Lung microvascular endothelial cell (primary cell): Measurements from ENCODE around the gene PRAMEF5. TPM values are rescaled to one million over a fixed set of nuclear protein-coding genes. Genes with fewer than 3 reads are reported as not detected.
"Not testable (repeated sequence)": the region's sequence is repeated elsewhere in the genome, so short reads cannot be mapped to it uniquely, and the experiment has no call there.

Source experiments
- DNase-seq, 2 donors: peaks; one replicate each; pipeline versions ENCODE4 v3.0.0 to v3.0.0-alpha.2; 2010; ENCODE audit warnings: low read depth in 2 of 2
- total RNA-seq: library from RNA; depleted of rRNA; stranded (reverse); fragments of >200 nt; gene quantifications from 2 replicates; pipeline ENCODE4 v1.2.1, GENCODE V29; 2014

PRAMEF5 gene
- not detected in 2 replicates for total RNA-seq

- DNase-seq, result not testable (repeated sequence)
Measured at GRCh38 chr1:13253898-13254297, at the start of gene PRAMEF5. Gene PRAMEF5 (plus strand): TSS chr1:13254198. CDS start chr1:13259269, 5,071 bp downstream.

- DNase-seq, result not testable (repeated sequence)
Measured at GRCh38 chr1:13208712-13209111, 45.3 kb upstream of the PRAMEF5 start.

DNA sequence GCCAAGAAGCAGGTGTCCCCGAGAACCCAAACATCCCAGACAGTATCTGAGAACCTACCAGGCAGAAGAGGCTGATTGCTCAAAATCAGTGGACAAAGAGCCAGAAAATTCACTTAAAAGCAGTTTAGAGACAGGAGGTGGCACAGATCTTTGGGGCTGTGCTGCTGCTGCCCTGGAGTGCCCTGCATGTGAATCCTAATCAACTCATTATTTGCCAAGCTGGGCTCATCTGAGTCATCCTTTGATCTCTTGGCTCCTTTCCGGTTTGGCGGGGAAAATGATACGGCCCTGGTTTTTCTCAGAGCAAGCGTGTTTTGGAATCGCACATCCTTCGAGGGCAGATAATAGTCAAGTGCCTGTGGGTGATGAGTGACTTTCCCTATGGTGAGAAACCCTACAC is 37.4 kb upstream of the PRAMEF5 start:
- not testable (repeated sequence) for DNase-seq

DNA sequence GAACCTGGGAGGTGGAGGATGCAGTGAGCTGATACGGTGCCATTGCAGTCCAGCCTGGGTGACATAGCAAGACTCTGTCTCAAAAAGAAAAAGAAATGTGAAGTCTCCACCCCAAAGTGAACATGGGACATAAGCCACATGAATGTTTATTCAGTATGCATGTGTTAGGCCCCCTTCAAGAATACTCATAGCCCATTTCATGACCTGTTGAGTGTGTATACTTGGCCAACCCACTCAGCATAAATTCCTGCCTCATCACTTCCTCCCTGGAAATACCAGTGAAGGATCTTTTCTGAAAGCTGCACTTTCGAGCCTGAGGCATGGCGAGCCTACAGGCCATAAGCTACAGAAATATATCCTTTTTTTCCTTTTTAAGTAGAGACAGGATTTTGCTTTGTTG is 34.8 kb upstream of the PRAMEF5 start:
- not testable (repeated sequence) for DNase-seq

GRCh38 chr1:13222788-13223187 is 31.2 kb upstream of the PRAMEF5 start:
- DNase-seq, result not testable (repeated sequence)

DNA sequence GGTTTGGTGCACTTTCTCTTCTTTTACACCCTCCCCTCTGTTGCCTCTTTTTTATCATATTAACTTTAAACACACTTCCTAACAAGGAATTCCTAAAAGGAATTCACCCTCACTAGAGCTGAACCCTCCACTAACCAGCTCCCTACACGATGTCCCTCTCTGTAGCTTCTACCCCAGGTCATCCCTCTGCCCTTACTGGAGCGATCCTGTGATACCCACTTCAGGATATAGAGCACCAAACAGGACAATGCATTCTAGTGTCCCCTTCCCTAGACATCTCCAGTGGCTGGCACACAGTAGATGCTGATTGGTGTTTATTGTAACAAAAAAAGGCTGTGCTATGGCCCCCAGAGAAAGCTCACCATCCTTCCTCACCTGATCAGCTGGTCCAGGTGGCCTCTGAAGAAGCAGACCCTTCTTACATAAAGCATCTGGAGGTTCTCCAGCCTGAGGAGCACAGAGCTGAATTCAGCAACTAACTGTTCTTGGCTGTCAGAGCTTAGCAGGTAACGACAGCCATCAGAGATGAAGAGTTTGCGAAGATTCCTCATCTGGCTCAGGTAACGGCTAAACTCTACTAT is 29.4 kb upstream of the PRAMEF5 start:
- no peak for DNase-seq

DNA sequence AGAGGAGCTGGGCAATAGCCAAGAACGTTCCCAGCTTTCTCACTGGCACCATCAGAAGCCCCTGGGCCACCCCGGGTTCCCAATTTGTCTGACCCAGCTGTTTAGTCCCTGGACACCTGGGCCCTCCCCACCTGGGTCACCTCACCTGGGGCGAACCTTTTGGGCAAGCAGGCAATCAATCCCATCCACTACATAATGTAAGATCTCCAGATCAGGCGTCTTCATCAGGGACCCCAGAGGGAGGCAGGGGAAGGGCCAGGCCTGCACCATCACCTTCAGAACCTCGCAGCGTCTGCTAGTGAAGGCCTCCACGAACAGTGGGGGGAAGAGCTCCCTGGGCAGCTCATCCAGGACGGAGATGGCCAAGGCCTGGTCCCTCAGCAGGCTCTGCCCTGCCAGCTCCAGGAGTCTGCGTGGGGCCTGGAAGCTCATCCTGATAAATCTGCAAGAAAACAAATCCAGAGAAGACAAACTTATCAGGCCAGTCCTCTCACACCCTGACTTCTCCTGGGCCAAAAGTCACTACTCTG is 28.3 kb upstream of the PRAMEF5 start, which contains the start of gene PRAMEF18:
Gene PRAMEF18 (minus strand): TSS at position 480 of the 530 bp plus-strand sequence. CDS start 48 bp downstream, at position 432.
- not testable (repeated sequence) for DNase-seq

- not testable (repeated sequence) for DNase-seq
Measured at GRCh38 chr1:13227271-13228055, 26.5 kb upstream of the PRAMEF5 start.

DNA sequence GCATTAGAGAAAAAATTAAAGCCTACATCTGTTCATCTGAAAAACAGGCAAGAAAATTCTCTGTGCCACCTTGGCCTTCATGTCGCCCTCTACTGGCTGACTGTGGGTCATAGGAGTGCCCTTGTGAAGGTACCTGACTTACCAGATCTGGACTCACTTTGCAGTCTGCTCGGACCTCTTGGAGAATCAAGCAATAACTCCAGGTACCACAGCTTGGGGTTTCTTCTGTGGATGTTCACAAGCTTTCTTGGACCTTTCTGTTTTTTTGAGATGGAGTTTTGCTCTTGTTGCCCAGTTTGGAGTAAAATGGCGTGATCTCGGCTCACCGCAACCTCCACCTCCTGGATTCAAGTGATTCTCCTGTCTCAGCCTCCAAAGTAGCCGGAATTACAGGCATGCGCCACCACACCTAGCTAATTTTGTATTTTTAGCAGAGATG is 25.6 kb upstream of the PRAMEF5 start:
- DNase-seq, result peak in 1 of 2 donors; percentile 10

DNA sequence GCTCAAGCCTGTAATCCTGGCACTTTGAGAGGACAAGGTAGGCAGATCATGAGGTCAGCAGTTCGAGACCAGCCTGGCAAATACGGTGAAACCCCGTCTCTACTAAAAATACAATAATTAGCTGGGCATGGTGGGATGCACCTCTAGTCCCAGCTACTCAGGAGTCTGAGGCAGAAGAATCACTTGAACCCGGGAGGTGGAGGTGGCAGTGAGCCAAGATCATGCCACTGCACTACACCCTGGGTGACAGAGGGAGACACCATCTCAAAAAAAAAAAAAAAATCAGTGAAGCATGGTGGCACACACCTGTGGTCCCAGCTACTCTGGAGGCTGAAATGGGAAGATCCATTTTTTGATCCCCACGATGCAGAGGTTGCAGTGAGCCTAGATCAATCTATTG is 23.9 kb upstream of the PRAMEF5 start:
- DNase-seq, result not testable (repeated sequence)

DNA sequence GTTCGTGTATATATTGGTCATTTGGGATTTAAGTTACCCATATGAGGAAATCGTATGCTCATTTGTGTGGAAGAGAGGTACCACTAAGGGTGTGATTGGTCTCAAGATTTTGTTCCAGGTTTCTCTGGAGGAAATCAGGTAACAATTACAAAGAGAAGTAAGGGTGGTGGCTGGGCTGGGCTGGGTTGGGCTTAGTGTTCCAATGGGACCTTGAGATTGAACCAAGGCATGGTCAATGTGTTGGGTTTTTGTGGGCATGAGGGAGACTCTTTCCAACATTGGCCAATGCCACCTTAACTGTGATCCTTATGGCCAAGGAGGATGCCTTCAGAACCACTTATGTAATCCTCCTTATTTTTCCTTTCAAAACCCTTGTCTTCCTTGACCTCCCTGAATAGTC is 23.4 kb upstream of the PRAMEF5 start:
- DNase-seq, result not testable (repeated sequence)

DNA sequence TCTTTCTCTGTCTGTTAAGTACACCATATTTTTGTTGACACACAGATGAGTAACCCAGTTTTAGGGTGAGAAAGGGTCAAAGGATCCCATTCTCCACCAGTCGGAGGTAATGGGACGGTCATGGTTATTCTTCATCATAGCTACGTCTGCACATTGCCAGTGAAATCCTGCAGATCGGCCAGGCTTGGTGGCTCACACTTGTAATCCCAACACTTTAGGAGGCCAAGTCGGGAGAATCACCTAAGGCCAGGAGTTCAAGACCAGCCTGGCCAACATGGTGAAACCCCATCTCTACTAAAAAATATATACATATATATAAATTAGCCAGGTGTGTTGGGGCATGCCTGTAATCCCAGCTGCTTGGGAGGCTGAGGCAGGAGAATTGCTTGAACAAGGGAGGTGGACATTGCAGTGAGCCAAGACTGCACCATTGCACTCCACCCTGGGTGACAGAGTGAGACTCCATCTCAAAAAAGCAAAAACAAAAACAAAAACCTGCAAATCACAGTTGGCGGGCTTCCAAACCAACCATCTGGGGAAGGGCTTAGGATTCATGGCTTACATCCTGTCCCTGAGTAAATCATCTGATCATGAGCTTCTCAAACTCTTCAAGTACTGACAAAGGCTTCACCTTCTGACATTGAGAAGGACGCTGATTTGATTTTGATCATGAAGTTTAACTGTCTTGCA is 22.8 kb upstream of the PRAMEF5 start:
- not testable (repeated sequence) for DNase-seq

DNA sequence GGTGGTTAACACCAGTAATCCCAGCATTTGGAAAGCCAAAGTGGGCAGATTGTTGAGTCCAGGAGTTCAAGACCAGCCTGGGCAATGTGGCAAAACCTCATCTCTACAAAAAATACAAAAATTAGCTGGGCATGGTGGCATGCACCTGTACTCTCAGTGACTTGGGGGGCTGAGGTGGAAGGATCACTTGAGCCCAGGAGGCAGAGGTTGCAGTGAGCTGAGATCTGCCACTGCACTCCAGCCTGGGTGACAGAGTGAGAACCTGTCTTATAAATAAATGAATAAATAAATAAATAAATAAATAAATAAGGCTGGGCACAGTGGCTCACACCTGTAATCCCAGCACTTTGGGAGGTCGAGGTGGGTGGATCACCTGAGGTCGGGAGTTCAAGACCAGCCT is 21.9 kb upstream of the PRAMEF5 start:
- DNase-seq, result not testable (repeated sequence)

GRCh38 chr1:13234057-13234456 is 19.9 kb upstream of the PRAMEF5 start:
- not testable (repeated sequence) for DNase-seq

GRCh38 chr1:13237572-13237971 is 16.4 kb upstream of the PRAMEF5 start:
- DNase-seq, result not testable (repeated sequence)

GRCh38 chr1:13239633-13240032 is 14.4 kb upstream of the PRAMEF5 start:
- not testable (repeated sequence) for DNase-seq

DNA sequence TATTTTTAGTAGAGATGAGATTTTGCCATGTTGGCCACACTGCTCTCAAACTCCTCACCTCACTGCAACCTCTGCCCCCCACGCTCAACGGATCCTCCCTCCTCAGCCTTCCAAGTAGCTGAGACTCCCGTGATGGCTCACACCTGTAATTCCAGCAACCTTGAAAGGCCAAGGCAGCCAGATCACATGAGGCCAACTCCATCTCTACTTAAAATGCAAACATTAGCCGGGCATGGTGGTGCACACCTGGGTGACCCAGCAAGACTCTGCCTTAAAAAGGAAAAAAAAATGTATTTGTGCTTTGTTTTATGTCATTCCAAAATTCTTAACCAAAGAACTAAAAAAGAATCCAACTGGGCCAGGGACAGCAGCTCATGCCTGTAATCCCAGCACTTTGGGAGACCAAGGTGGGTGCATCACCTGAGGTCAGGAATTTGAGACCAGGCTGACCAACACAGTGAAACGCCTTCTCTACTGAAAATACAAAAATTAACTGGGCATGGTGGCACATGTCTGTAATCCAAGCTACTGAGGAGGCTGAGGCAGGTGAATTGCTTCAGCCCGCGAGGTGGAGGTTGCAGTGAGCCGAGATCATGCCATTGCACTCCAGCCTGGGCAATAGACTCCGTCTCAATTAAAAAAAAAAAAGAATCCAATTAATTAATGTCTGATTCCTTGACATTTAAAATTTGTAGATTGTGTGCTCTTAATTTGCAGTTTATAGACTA is 10.3 kb upstream of the PRAMEF5 start:
- not testable (repeated sequence) for DNase-seq

- DNase-seq, result not testable (repeated sequence)
Measured at GRCh38 chr1:13245841-13246553, 8.0 kb upstream of the PRAMEF5 start.

DNA sequence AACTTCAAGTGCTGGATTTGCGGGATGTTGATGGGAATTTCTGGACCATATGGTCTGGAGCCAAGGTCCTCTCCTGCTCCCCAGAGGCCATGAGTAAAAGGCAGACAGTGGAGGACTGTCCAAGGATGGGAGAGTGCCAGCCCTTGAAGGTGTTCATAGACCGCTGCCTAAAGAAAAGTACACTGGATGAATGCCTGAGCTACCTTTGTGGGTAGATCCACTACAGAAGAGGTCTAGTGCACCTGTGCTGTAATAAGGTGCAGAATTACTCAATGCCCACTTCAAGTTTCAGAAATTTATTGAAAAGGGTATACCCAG is 7.5 kb upstream of the PRAMEF5 start:
- DNase-seq, result not testable (repeated sequence)

DNA sequence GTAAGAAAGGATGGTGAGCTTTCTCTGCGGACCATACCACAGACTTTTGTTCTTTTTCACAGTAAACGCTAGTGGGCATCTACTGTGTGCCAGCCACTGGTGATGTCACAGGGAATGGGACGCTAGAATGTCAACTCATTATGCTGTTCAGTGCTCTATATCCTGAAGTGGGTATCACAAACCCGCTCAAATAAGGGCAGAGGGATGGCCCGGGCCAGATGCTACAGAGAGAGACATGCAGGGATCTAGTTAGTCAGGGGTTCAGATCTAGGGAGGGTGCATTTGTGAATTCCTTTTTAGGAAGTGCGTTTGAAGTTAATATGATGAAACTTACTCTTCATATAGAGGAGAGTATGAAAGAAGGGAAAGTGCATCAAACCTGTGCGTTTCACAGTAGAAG is 6.9 kb upstream of the PRAMEF5 start:
- DNase-seq, result not testable (repeated sequence)

- not testable (repeated sequence) for DNase-seq
Measured at GRCh38 chr1:13265124-13265523, 11.1 kb downstream of the PRAMEF5 start.
